NOMO-1 (cell line): ENCODE data around the gene C9orf153.

ENCODE experiments used
- DNase-seq, 2 experiments: peaks; one replicate each; lab custom pipeline; 2025; ENCODE audit not compliant: unreplicated experiment in 2 of 2; lab: John Stamatoyannopoulos, UW

C9orf153 gene

GRCh38 chr9:86272221-86272620 is 12.8 kb upstream of the C9orf153 start:
- no peak for DNase-seq

GRCh38 chr9:86263876-86264275 is 4.4 kb upstream of the C9orf153 start:
- no peak for DNase-seq

- DNase-seq, result no peak
These were observed 3.0 kb upstream of the C9orf153 start for GRCh38 chr9:86262492-86262891.

- DNase-seq, result no peak
These were observed 2.1 kb downstream of the C9orf153 start for GRCh38 chr9:86257391-86257790.

GRCh38 chr9:86256653-86257052 is 2.8 kb downstream of the C9orf153 start:
- DNase-seq, result no peak

GRCh38 chr9:86253577-86253976 is 5.9 kb downstream of the C9orf153 start:
- DNase-seq, result no peak

- DNase-seq, result no peak
These were observed 6.6 kb downstream of the C9orf153 start for GRCh38 chr9:86252870-86253269.

GRCh38 chr9:86250123-86250522 is 9.3 kb downstream of the C9orf153 start:
- no peak for DNase-seq

- no peak for DNase-seq
These were observed 10.7 kb downstream of the C9orf153 start for GRCh38 chr9:86248746-86249145.

- DNase-seq, result no peak
These were observed 12.7 kb downstream of the C9orf153 start for GRCh38 chr9:86246752-86247161.

- no peak for DNase-seq
These were observed 17.4 kb downstream of the C9orf153 start for GRCh38 chr9:86242071-86242470.

GRCh38 chr9:86241216-86241615 is 18.2 kb downstream of the C9orf153 start:
- DNase-seq, result no peak

- DNase-seq, result no peak
These were observed 20.3 kb downstream of the C9orf153 start for GRCh38 chr9:86238861-86239770.

- no peak for DNase-seq
These were observed 28.6 kb downstream of the C9orf153 start for GRCh38 chr9:86230858-86231257.

- no peak for DNase-seq
These were observed 36.8 kb downstream of the C9orf153 start for GRCh38 chr9:86222667-86223066.

GRCh38 chr9:86219606-86220005 is 39.9 kb downstream of the C9orf153 start:
- no peak for DNase-seq

GRCh38 chr9:86217076-86217755 is 42.2 kb downstream of the C9orf153 start:
- DNase-seq, result no peak

- no peak for DNase-seq
These were observed 52.3 kb downstream of the C9orf153 start for GRCh38 chr9:86207193-86207592.

GRCh38 chr9:86202338-86202882 is 57.0 kb downstream of the C9orf153 start:
- peak; percentile 0 to 22 for DNase-seq

GRCh38 chr9:86201474-86202337 is 57.8 kb downstream of the C9orf153 start:
- no peak for DNase-seq
